Left renal pelvis (tissue), 4 donors: ENCODE results near the gene CD300LB. TPM values are rescaled to one million over a fixed set of nuclear protein-coding genes. Genes with fewer than 3 reads are reported as not detected.
A peak's percentile ranks its signal among the peaks of the same experiment; 100 is the strongest.
"Not testable (repeated sequence)": the region's sequence is repeated elsewhere in the genome, so short reads cannot be mapped to it uniquely, and the experiment has no call there.

Experiments
- DNase-seq, 4 donors: peaks; one replicate each; pipeline ENCODE4 v3.0.0-alpha.2; 2013; ENCODE audit warnings: low read depth in 4 of 4, low spot score in 3 of 4
- polyA plus RNA-seq, 4 donors: library from polyadenylated mRNA; unstranded; fragments of 120-200 nt; gene quantifications; one replicate each; pipeline ENCODE4 v1.2.1, GENCODE V29; 2013; ENCODE audit not compliant: insufficient read length in 4 of 4

CD300LB gene
- polyA plus RNA-seq, 4 donors, result 0.15 to 0.27 (median 0.20) TPM

DNA sequence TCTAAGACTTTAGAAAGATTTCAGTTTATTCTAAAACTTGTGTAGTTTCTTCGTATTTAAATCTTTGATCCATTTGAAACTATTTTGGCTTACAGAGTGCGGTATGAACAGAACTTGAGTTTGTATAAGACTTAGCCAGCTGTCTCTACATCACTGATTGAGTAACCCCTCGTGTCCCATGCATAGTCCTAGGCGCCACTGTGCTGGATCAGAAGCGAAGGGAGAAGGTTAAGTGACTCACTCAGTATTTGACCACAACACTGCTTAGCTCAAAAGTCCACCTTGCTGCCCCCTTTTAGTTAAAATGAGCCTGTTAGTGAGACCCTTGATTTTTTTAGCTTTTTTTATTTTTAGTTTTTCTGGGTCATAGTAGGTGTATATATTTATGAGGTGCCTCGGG, 28.4 kb downstream of the CD300LB start:
- no peak for DNase-seq

DNA sequence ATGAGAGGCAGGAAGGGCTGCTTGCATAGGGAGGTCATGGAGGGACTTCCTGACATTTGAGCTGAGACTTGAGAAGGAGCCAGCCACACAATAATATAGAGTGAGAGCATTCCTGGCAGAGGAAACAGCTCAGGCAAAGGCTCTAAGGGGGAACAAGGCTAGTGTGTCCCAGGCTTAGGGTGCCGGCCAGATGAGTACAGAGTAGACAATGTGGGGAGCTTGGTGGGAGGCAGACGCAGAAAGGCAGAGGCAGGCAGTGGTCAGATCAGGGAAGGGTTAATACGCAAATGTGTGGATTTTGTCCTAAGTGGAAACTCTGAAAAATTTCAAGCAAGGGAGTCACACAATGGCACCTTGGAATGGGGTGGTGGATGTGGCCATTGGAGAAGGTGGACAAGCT, 31.3 kb downstream of the CD300LB start:
- no peak for DNase-seq

DNA sequence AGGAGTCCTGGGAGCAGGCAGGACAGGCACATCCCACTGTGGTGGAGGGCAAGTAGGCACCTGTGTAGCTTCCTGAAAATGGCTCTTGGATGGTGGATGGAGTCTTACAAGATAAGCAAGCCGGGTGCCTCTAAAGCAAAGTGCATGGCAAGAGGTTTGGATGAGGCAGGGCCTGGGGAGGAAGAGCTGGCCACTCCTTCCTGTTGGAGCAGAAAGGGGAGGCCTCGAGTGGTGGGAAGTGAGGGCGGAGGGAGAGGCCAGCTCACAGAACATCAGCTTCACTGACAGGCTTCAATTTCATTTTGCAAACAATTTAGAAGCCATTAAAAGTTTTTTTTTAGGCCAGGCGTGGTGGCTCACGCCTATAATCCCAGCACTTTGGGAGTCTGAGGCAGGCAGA, 33.8 kb downstream of the CD300LB start:
- no peak for DNase-seq

GRCh38 chr17:74493331-74493833, 37.9 kb downstream of the CD300LB start:
- peak; percentile 24 to 63 (median 54) for DNase-seq

GRCh38 chr17:74491626-74492025, 39.6 kb downstream of the CD300LB start:
- DNase-seq, result no peak

GRCh38 chr17:74490716-74491115, 40.6 kb downstream of the CD300LB start:
- DNase-seq, result no peak

DNA sequence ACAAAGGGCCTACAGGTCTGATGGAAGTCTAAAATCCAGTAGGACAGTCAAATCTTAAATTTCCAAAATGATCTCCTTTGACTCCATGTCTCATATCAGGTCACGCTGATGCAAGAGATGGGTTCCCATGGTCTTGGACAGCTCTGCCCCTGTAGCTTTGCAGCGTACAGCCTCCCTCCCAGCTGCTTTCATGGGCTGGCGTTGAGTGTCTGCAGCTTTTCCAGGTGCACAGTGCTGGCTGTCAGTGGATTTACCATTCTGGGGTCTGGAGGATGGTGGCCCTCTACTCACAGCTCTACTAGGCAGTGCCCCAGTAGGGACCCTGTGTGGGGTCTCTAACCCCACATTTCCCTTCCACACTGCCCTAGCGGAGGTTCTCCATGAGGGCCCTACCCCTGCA, 43.0 kb downstream of the CD300LB start:
- not testable (repeated sequence) for DNase-seq

- no peak for DNase-seq
Observed at GRCh38 chr17:74485841-74486240, 45.4 kb downstream of the CD300LB start.

GRCh38 chr17:74485022-74485743, 46.1 kb downstream of the CD300LB start:
- no peak for DNase-seq

- DNase-seq, result no peak
Observed at GRCh38 chr17:74484066-74484465, 47.2 kb downstream of the CD300LB start.

GRCh38 chr17:74481621-74482020, 49.7 kb downstream of the CD300LB start:
- DNase-seq, result no peak

- no peak for DNase-seq
Observed at GRCh38 chr17:74480290-74480689, 51.0 kb downstream of the CD300LB start.

GRCh38 chr17:74478420-74479100, 52.7 kb downstream of the CD300LB start:
- no peak for DNase-seq

GRCh38 chr17:74477411-74477810, 53.9 kb downstream of the CD300LB start:
- no peak for DNase-seq

GRCh38 chr17:74475189-74475588, 56.1 kb downstream of the CD300LB start:
- no peak for DNase-seq

DNA sequence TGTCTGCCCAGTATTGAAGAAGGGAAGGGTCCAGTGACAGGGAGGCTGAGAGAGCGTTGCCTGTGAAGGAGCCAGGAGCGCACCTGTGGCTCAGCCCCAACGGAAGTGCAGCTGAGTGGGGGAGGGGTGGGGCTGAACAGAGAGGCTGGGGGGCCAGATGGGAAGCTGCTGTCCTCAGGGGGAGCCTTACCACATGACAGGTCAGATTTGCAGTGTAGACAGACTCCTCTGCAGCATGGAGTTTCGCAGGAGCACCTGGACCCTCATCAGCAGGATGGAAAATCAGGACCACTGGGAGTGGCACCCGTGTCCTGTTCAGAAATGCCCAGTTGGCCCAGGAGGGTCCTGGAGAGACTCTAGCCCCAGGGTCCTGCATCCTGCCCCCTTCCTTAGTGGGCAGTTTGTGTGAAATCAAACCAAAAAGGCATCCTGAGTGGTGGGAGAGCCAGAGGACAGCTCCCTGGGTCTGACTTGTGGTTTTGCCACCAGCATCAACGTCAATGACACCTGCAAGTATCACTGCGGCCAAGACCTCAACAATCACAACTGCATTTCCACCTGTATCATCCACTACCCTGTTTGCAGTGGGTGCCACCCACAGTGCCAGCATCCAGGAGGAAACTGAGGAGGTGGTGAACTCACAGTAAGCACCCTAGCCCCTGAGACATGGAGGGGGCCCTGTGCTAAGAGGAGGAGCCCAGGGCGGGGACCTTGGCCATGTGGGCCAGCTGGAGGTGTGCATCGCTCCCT, 57.1 kb downstream of the CD300LB start:
- no peak for DNase-seq

GRCh38 chr17:74473294-74473693, 58.0 kb downstream of the CD300LB start:
- no peak for DNase-seq

- DNase-seq, result no peak
Observed at GRCh38 chr17:74472890-74473289, 58.4 kb downstream of the CD300LB start.

DNA sequence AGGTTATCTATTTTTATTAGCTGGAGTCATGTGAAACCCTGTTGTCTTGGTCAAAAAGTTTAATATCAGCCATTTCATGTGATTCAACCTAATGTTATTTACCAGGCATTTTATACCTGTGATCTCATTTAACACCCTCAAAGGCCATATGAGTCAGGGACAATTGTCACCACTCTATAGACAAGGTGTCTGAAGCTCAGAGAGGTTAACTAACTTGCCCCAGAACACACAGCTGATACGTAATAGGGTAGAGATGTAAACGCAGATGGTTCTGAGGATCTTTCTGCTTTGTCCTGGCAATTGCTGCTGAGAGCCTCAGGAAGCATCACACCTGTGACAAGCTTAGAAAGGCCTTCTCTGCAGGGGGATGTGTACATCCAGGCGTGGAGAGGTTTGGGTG, 59.9 kb downstream of the CD300LB start:
- no peak for DNase-seq
